ENCODE results near the gene PRKG2. TPM values are rescaled to one million over a fixed set of nuclear protein-coding genes. Genes with fewer than 3 reads are reported as not detected.

The PRKG2 gene
- total and polyA plus RNA-seq, 2 donors (not counting 3 experiments of a cell fraction or from before 2014, with no cell fraction given), result not detected

- Histone ChIP-seq H3K9me3 (replicated peaks; ENCODE audit: control insufficient read depth, insufficient read depth, low read length) (no peaks in the 10 kb centered on the region), H4K20me1 (replicated peaks; ENCODE audit: control insufficient read depth, extremely low read depth, insufficient read depth, low read length) (no peaks in the 10 kb centered on the region), H3K27me3 (ENCODE audit: control insufficient read depth in 2 of 2, insufficient read depth in 2 of 2, low read length in 2 of 2) (no peaks in the 10 kb centered on the region), H3K4me1 (ENCODE audit: control insufficient read depth, extremely low read depth, insufficient read depth, low read length) (no peaks in the 10 kb centered on the region), H2AFZ (ENCODE audit: low read depth, low read length) (no peak overlapping the region), H3K4me2 (ENCODE audit: insufficient read depth, low read length) (no peak overlapping the region), H3K79me2 (ENCODE audit: control insufficient read depth, insufficient read depth, low read length) (no peaks in the 10 kb centered on the region), H3K27ac (ENCODE audit: insufficient read depth, low read depth, low read length) (no peak overlapping the region), H3K9me1 (replicated peaks; ENCODE audit: control insufficient read depth, extremely low read depth, insufficient read depth, low read length) (no peaks in the 10 kb centered on the region), H3K36me3 (ENCODE audit: control insufficient read depth in 2 of 2, extremely low read depth in 1 of 2, insufficient read depth in 2 of 2, low read length in 2 of 2) (no peaks in the 10 kb centered on the region), H3K9ac (replicated peaks; ENCODE audit: extremely low read depth, insufficient read depth, low read length) (no peak overlapping the region), H3K4me3 (replicated peaks in 1 of 3; ENCODE audit: insufficient read depth in 1 of 3, low read depth in 1 of 3, low read length in 3 of 3) (no peak overlapping the region)
- no peak for FAIRE-seq
- ChIA-PET CTCF (no interaction called here), POLR2A (no interaction called here)
- TF ChIP-seq, protein P1, sequence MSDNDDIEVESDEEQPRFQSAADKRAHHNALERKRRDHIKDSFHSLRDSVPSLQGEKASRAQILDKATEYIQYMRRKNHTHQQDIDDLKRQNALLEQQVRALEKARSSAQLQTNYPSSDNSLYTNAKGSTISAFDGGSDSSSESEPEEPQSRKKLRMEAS (IDR thresholded peaks at IDR 0.05; ENCODE audit: insufficient read depth, insufficient read length), result no peak
- TF ChIP-seq FOS (IDR thresholded peaks at IDR 0.05; ENCODE audit: borderline replicate concordance, insufficient read depth, low read length) (no peak), POLR2A (IDR thresholded peaks at IDR 0.05; ENCODE audit: low read depth, low read length) (no peak), CTCF (IDR thresholded peaks at IDR 0.05; ENCODE audit: extremely low read depth in 1 of 2, insufficient read depth in 1 of 2, low read depth in 1 of 2, low read length in 2 of 2) (no peak), JUN (IDR thresholded peaks at IDR 0.05; ENCODE audit: borderline replicate concordance, insufficient read depth, insufficient read length, low read depth) (no peak), POLR2AphosphoS5 (IDR thresholded peaks at IDR 0.05; ENCODE audit: insufficient read depth, low read depth, low read length) (no peak), GATA2 (IDR thresholded peaks at IDR 0.05; ENCODE audit: insufficient read depth, insufficient read length, low read depth, low read length) (no peak), EZH2 (IDR thresholded peaks at IDR 0.05; ENCODE audit: borderline replicate concordance, low read depth, low read length, severe bottlenecking) (no peak), MYC (IDR thresholded peaks at IDR 0.05; ENCODE audit: low read depth, low read length) (no peak)
- BruUV-seq (replicated peaks), result no TSS peak
- no peak for DNase-seq (ENCODE audit: low read depth, low spot score)
- dilution Hi-C loops (cut with MboI; ENCODE audit: extremely low pct_ligation_motif_present, low sequenced_read_pairs) (no loop called here), intact Hi-C loops (cut with micrococcal nuclease) (no loop called here)
Observed at GRCh38 chr4:81131563-81131962, 83.5 kb downstream of the PRKG2 start.

Measured in endothelial cell of umbilical vein (primary cell).